ENCODE measurements around the gene CCDC88C. TPM values are rescaled to one million over a fixed set of nuclear protein-coding genes. Genes with fewer than 3 reads are reported as not detected.

Gene CCDC88C
- total RNA-seq, 4 donors from 2014 or later: 3.2 to 32.7 (median 11.0) TPM

DNA sequence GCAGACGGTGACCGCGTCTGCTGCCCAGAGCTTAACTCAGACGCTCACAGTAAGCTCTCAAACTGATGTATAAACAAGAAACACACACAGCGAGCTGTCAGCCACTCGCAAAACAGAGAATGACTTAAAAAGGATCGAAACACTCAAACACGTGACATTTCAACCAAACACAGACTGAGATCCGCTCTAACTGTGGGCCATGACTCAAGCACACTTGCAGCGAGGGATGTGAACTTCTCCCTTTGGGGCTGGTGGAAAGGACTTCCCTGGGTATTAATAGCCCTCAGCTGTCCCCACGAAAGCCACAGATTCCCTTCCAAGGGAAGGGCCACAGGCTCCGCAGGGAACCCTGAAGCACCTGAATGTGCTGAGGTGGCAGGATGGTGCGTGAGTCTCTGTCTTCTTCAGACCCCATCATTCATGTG, 29.1 kb downstream of the CCDC88C start:
- H3K27ac ChIP-seq: no peak overlapping the region
- intact Hi-C loops (cut with DNase I; ENCODE audit: low total_unique reads): no loop called here
- TF ChIP-seq POLR2A (IDR thresholded peaks at IDR 0.05): no peak
- TF ChIP-seq, protein P1, sequence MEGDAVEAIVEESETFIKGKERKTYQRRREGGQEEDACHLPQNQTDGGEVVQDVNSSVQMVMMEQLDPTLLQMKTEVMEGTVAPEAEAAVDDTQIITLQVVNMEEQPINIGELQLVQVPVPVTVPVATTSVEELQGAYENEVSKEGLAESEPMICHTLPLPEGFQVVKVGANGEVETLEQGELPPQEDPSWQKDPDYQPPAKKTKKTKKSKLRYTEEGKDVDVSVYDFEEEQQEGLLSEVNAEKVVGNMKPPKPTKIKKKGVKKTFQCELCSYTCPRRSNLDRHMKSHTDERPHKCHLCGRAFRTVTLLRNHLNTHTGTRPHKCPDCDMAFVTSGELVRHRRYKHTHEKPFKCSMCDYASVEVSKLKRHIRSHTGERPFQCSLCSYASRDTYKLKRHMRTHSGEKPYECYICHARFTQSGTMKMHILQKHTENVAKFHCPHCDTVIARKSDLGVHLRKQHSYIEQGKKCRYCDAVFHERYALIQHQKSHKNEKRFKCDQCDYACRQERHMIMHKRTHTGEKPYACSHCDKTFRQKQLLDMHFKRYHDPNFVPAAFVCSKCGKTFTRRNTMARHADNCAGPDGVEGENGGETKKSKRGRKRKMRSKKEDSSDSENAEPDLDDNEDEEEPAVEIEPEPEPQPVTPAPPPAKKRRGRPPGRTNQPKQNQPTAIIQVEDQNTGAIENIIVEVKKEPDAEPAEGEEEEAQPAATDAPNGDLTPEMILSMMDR (IDR thresholded peaks at IDR 0.05): no peak
- DNase-seq: no peak
- no peaks in the 10 kb centered on the region for H3K4me1 ChIP-seq
- no peaks in the 10 kb centered on the region for H3K36me3 ChIP-seq
- H3K9me3 ChIP-seq: no peaks in the 10 kb centered on the region
- no peak overlapping the region for H3K4me3 ChIP-seq
- no peaks in the 10 kb centered on the region for H3K27me3 ChIP-seq

DNA sequence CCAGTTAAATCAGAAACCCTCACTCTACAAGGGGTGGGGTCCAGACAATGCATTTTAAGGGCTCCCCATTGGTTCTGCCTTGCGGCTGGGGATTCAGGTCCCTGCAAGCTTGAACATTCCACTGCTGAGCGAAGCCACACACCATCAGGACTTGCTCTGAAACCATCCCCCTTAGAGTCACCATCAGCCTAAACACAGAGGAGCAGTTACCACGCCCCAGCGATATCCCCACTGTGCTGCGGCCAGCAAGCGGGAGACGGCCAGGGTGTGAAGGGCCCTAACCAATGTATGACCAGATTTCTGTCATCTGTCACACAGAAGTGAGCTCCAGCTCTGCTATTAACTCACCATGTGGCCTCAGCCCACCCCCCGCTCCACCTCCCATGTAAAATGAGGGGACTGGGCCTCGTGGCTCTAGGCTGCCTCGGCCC, 29.7 kb downstream of the CCDC88C start:
- intact Hi-C loops (cut with DNase I; ENCODE audit: low total_unique reads): no loop called here
- no peak overlapping the region for H3K27ac ChIP-seq
- H3K27me3 ChIP-seq: no peaks in the 10 kb centered on the region
- DNase-seq: no peak
- H3K4me3 ChIP-seq: no peak overlapping the region
- no peaks in the 10 kb centered on the region for H3K9me3 ChIP-seq
- no peaks in the 10 kb centered on the region for H3K36me3 ChIP-seq
- TF ChIP-seq, protein P1 (IDR thresholded peaks at IDR 0.05): no peak
- TF ChIP-seq POLR2A (IDR thresholded peaks at IDR 0.05): no peak
- no peaks in the 10 kb centered on the region for H3K4me1 ChIP-seq

DNA sequence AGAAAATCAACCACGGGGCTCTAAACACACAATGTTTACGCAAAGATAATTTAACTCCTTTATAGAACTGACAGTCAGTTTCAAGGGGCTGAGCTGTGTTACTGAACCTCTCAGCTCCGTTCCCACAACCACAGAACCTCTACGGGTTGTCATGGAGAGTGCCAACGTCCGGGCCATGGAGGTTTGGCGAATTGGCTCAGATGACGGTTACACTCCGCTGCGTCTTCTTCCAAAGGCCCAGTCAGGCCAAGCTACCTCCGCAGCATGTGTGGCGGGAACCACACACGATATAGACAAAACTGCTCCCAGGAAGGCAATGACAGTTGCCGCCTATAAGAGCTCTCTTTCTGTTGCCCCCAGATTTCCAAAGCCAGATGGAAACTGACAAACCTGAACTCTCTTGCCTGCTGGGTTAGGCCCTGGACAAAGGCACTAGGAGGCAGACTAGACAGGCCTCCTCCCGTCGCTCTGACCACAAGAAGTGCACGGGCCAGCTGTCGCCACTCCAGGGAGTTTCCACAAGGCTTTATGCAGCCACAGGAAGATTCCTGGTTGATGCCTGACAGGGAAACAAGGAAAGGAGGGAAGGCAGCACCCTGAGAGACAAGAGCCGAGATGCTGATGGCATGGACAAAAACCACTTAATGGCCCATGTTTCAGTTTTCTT, 30.3 kb downstream of the CCDC88C start:
- Histone ChIP-seq H3K27me3 (no peaks in the 10 kb centered on the region), H3K4me1 (no peaks in the 10 kb centered on the region), H3K4me3 (no peak overlapping the region), H3K36me3 (no peaks in the 10 kb centered on the region), H3K9me3 (no peaks in the 10 kb centered on the region), H3K27ac (no peak overlapping the region)
- no peak for DNase-seq
- TF ChIP-seq, protein P1 (IDR thresholded peaks at IDR 0.05): no peak
- no peak for TF ChIP-seq POLR2A (IDR thresholded peaks at IDR 0.05)
- intact Hi-C loops (cut with DNase I; ENCODE audit: low total_unique reads): no loop called here

DNA sequence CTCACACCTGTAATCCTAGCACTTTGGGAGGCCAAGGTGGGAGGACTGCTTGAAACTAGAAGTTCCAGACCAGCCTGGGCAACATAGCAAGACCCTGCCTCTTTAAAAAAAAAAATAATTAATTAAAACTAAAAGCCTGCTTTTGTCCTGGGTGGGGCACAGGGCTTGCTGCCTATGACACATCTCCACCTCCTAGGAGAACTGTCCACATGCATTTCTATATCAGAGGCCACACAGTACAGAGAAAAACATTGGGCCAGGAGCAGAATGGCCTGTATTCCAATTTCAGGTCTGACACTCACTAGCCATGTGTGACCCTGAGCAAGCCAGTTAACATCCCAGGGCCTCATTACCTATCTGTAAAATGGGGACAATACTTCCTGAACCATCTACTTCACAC, 31.9 kb downstream of the CCDC88C start:
- Histone ChIP-seq H3K4me1 (no peaks in the 10 kb centered on the region), H3K4me3 (no peak overlapping the region), H3K27ac (no peak overlapping the region), H3K27me3 (no peaks in the 10 kb centered on the region), H3K36me3 (no peaks in the 10 kb centered on the region), H3K9me3 (no peaks in the 10 kb centered on the region)
- DNase-seq: no peak
- intact Hi-C loops (cut with DNase I; ENCODE audit: low total_unique reads): no loop called here
- TF ChIP-seq, protein P1 (IDR thresholded peaks at IDR 0.05): no peak
- TF ChIP-seq POLR2A (IDR thresholded peaks at IDR 0.05): no peak

DNA sequence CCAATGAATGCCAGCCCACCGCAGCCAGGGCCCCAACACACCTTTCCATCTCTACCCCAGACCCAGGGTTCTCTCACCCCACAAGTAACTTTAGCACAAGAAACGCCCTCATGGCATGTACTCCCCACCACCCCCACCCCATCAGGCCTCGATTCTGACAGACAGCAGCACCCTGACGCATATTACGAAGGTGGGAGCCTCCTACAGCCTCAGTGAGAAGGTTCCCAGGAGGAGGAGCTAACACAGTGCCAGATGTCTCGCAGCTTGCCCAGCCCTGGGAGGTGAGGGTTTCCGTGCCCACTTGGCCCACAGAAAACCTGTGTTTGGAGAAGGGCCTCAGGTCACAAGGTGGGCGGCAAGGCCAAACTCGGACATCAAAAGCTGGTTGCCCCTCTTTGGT, 32.4 kb downstream of the CCDC88C start:
- no peak overlapping the region for H3K4me3 ChIP-seq
- no peaks in the 10 kb centered on the region for H3K9me3 ChIP-seq
- TF ChIP-seq POLR2A (IDR thresholded peaks at IDR 0.05): no peak
- TF ChIP-seq, protein P1 (IDR thresholded peaks at IDR 0.05): no peak
- no peak for DNase-seq
- no peaks in the 10 kb centered on the region for H3K36me3 ChIP-seq
- H3K27ac ChIP-seq: no peak overlapping the region
- intact Hi-C loops (cut with DNase I; ENCODE audit: low total_unique reads): no loop called here
- no peaks in the 10 kb centered on the region for H3K27me3 ChIP-seq
- H3K4me1 ChIP-seq: no peaks in the 10 kb centered on the region
